MM.1S (cell line): Measurements from ENCODE around the gene NQO2.

Experiments
- DNase-seq: peaks from one replicate; pipeline ENCODE4 v3.0.0-alpha.2; 2015
- H2AFZ ChIP-seq: fragments of 300-600 bp; sonication (generic); 2 replicates; pipeline ENCODE4 v1.6.0; 2016; ENCODE audit warnings: antibody characterized with exemption, low read length
- H3F3A ChIP-seq: fragments of 300-600 bp; sonication (generic); 2 replicates; pipeline ENCODE4 v1.6.1; 2016; ENCODE audit warnings: mild to moderate bottlenecking, antibody characterized with exemption, low read length, moderate library complexity, mixed read lengths; ENCODE audit not compliant: insufficient read depth
- H3K27ac ChIP-seq: fragments of 300-600 bp; sonication (generic); 2 replicates; pipeline ENCODE4 v1.5.1; 2016; ENCODE audit warnings: mild to moderate bottlenecking, low read length
- H3K27me3 ChIP-seq: fragments of 300-600 bp; sonication (generic); replicated peaks from 2 replicates; pipeline ENCODE4 v1.6.0; 2016; ENCODE audit warnings: low read length; ENCODE audit not compliant: insufficient read depth
- H3K36me3 ChIP-seq: fragments of 300-600 bp; sonication (generic); replicated peaks from 2 replicates; pipeline ENCODE4 v1.6.1; 2016; ENCODE audit warnings: mild to moderate bottlenecking, low read length, mixed read lengths; ENCODE audit not compliant: insufficient read depth
- H3K4me1 ChIP-seq: fragments of 300-600 bp; sonication (generic); 2 replicates; pipeline ENCODE4 v1.6.1; 2016; ENCODE audit warnings: low read length, mixed read lengths
- H3K4me2 ChIP-seq: fragments of 300-600 bp; sonication (generic); 2 replicates; pipeline ENCODE4 v1.6.0; 2016; ENCODE audit warnings: low read depth, low read length
- H3K4me3 ChIP-seq: fragments of 300-600 bp; sonication (generic); 2 replicates; pipeline ENCODE4 v1.5.1; 2016; ENCODE audit warnings: low read length, mixed read lengths
- H3K79me2 ChIP-seq: fragments of 300-600 bp; sonication (generic); 2 replicates; pipeline ENCODE4 v1.6.1; 2016; ENCODE audit warnings: mixed run types, low read length, mixed read lengths
- H3K9ac ChIP-seq: fragments of 300-600 bp; sonication (generic); 2 replicates; pipeline ENCODE4 v1.6.1; 2016; ENCODE audit warnings: low read length, mixed read lengths
- H3K9me2 ChIP-seq: fragments of 300-600 bp; sonication (generic); replicated peaks from 2 replicates; pipeline ENCODE4 v1.6.1; 2016; ENCODE audit warnings: mild to moderate bottlenecking, low read length, mixed read lengths; ENCODE audit not compliant: insufficient read depth
- H3K9me3 ChIP-seq: fragments of 300-600 bp; sonication (generic); replicated peaks from 2 replicates; pipeline ENCODE4 v1.6.1; 2016; ENCODE audit warnings: mild to moderate bottlenecking, low read length, mixed read lengths; ENCODE audit not compliant: insufficient read depth
- H4K20me1 ChIP-seq: fragments of 300-600 bp; sonication (generic); 2 replicates; pipeline ENCODE4 v1.6.1; 2016; ENCODE audit warnings: mild to moderate bottlenecking, low read length, moderate library complexity, mixed read lengths; ENCODE audit not compliant: insufficient read depth
- CTCF ChIP-seq: fragments of 300-600 bp; sonication (generic); IDR thresholded peaks from 2 replicates; pipeline ENCODE4 v1.5.1; 2016; ENCODE audit warnings: antibody characterized with exemption, low read length, mixed read lengths
- EZH2 ChIP-seq: fragments of 300-600 bp; sonication (generic); optimal IDR thresholded peaks from 2 replicates; pipeline ENCODE3; 2017; ENCODE audit warnings: low read depth, mild to moderate bottlenecking, antibody characterized with exemption, low read length, mixed read lengths
- EZH2phosphoT487 ChIP-seq: fragments of 300-600 bp; sonication (generic); IDR thresholded peaks from 2 replicates; pipeline ENCODE4 v1.6.1; 2018; ENCODE audit warnings: antibody characterized with exemption, low read length

The NQO2 gene

GRCh38 chr6:2977799-2978590 is 21.7 kb upstream of the NQO2 start:
- peaks cover 11% of the 10 kb centered on the region for H3K4me1 ChIP-seq
- H4K20me1 ChIP-seq, result no peaks in the 10 kb centered on the region
- TF ChIP-seq EZH2phosphoT487 (no peak), EZH2 (no peak), CTCF (no peak)
- H3K27me3 ChIP-seq, result no peaks in the 10 kb centered on the region
- H3K9me3 ChIP-seq, result no peaks in the 10 kb centered on the region
- H2AFZ ChIP-seq, result no peak overlapping the region
- H3K4me3 ChIP-seq, result no peak overlapping the region
- no peak overlapping the region for H3K27ac ChIP-seq
- no peak overlapping the region for H3K9ac ChIP-seq
- no peaks in the 10 kb centered on the region for H3K9me2 ChIP-seq
- no peaks in the 10 kb centered on the region for H3K36me3 ChIP-seq
- DNase-seq, result no peak
- H3K4me2 ChIP-seq, result no peak overlapping the region
- H3F3A ChIP-seq, result peaks cover 14% of the 10 kb centered on the region
- no peaks in the 10 kb centered on the region for H3K79me2 ChIP-seq

DNA sequence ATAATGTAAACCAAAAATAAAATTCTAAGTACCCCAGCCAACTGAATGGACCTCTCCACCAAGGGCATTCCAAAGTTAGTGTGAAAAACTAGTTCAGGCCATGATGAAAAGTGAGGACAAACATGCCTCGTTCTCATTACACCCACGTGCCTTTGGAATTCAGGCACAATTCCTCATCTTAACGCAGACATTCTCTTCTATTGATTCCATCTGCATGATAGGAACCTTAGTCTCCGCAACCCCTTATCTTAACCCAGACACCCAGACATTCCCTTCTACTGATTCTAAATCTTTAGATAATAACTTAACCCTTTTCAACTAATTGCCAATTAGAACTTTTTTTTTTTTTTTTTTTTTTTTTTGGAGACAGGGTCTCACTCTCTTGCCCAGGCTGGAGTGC is 20.8 kb upstream of the NQO2 start:
- H3K4me2 ChIP-seq, result no peak overlapping the region
- H3K9me2 ChIP-seq, result no peaks in the 10 kb centered on the region
- H3K79me2 ChIP-seq, result no peaks in the 10 kb centered on the region
- no peaks in the 10 kb centered on the region for H4K20me1 ChIP-seq
- no peak overlapping the region for H3K27ac ChIP-seq
- no peak for DNase-seq
- no peaks in the 10 kb centered on the region for H3K27me3 ChIP-seq
- H2AFZ ChIP-seq, result no peak overlapping the region
- H3K9me3 ChIP-seq, result no peaks in the 10 kb centered on the region
- TF ChIP-seq CTCF (no peak), EZH2phosphoT487 (no peak), EZH2 (no peak)
- peaks cover 14% of the 10 kb centered on the region for H3F3A ChIP-seq
- H3K4me3 ChIP-seq, result no peak overlapping the region
- H3K9ac ChIP-seq, result no peak overlapping the region
- no peaks in the 10 kb centered on the region for H3K36me3 ChIP-seq
- peaks cover 11% of the 10 kb centered on the region for H3K4me1 ChIP-seq

DNA sequence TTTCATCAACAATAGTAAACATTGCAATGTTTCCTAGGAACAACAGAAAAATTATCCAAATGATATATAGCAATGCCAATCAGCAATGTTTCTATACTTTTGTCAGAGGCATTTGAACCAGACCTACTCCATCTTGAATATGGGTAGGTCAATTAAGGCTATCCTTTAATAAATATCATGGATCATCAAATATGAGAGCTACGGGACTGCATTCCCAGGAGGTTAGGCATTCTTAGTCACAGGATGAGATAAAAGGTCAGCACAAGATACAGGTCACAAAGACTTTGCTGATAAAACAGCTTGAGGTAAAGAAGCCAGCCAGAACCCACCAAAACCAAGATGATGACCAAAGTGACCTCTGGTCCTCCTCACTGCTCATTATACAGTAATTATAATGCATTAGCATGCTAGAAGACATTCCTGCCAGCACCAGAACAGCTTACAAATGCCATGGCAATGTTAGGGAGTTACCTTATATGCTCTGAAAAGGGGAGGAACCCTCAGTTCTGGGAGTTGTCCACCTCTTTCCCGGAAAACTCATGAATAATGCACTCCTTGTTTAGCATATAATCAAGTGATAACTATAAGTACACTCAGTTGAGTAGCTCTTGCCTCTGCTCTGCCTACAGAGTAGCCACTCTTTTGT is 19.8 kb upstream of the NQO2 start:
- Histone ChIP-seq H3K27me3 (no peaks in the 10 kb centered on the region), H3K4me1 (peaks cover 11% of the 10 kb centered on the region), H4K20me1 (no peaks in the 10 kb centered on the region), H3K79me2 (no peaks in the 10 kb centered on the region), H2AFZ (no peak overlapping the region), H3K9me2 (no peaks in the 10 kb centered on the region), H3K36me3 (no peaks in the 10 kb centered on the region), H3F3A (peaks cover 14% of the 10 kb centered on the region), H3K4me2 (no peak overlapping the region), H3K27ac (no peak overlapping the region), H3K9ac (no peak overlapping the region), H3K4me3 (no peak overlapping the region), H3K9me3 (no peaks in the 10 kb centered on the region)
- no peak for DNase-seq
- TF ChIP-seq EZH2 (no peak), EZH2phosphoT487 (no peak), CTCF (no peak)
